GM12878 (cell line): ENCODE results near the gene RNF115. TPM values are rescaled to one million over a fixed set of nuclear protein-coding genes. Genes with fewer than 3 reads are reported as not detected.

Source experiments
- BACH1 ChIP-seq: fragments of 450-650 bp; IDR thresholded peaks from 2 replicates; pipeline ENCODE4 v1.6.1; 2017; ENCODE audit warnings: mild to moderate bottlenecking, borderline replicate concordance
- ELK1 ChIP-seq: IDR thresholded peaks from 2 replicates; pipeline ENCODE4 v1.6.1; 2012; ENCODE audit warnings: low read depth, low read length, improper control_type of control experiment
- FOXK2 ChIP-seq: fragments of 450-650 bp; IDR thresholded peaks from 2 replicates; pipeline ENCODE4 v1.6.1; 2017; ENCODE audit warnings: mild to moderate bottlenecking, moderate library complexity
- HCFC1 ChIP-seq: fragments of 150-350 bp; IDR thresholded peaks from 2 replicates; pipeline ENCODE4 v1.6.1; 2014; ENCODE audit warnings: low read length
- IKZF1 ChIP-seq: fragments of 450-650 bp; conservative IDR thresholded peaks from 2 replicates; pipeline ENCODE4 v1.6.1; 2017; ENCODE audit warnings: antibody characterized with exemption, mild to moderate bottlenecking
- KAT2A ChIP-seq: conservative IDR thresholded peaks from 2 replicates; pipeline ENCODE4 v1.6.1; 2011; ENCODE audit warnings: low read depth, low read length; ENCODE audit not compliant: control insufficient read depth
- KLF5 ChIP-seq: fragments of 450-650 bp; IDR thresholded peaks from 2 replicates; pipeline ENCODE4 v1.6.1; 2014; ENCODE audit warnings: mild to moderate bottlenecking; ENCODE audit not compliant: partially characterized antibody
- MLLT1 ChIP-seq: fragments of 450-650 bp; IDR thresholded peaks from 2 replicates; pipeline ENCODE4 v1.6.1; 2016; ENCODE audit warnings: mild to moderate bottlenecking
- MYB ChIP-seq: fragments of 150-350 bp; IDR thresholded peaks from 2 replicates; pipeline ENCODE4 v1.6.1; 2014; ENCODE audit warnings: mild to moderate bottlenecking, low read depth, low read length, borderline replicate concordance
- MYC ChIP-seq: IDR thresholded peaks from 2 replicates; pipeline ENCODE4 v1.6.1; 2011; ENCODE audit warnings: mild to moderate bottlenecking, low read length, moderate library complexity, inconsistent platforms; ENCODE audit not compliant: insufficient read depth, insufficient replicate concordance, insufficient read length, severe bottlenecking
- NKRF ChIP-seq: fragments of 450-650 bp; conservative IDR thresholded peaks from 2 replicates; pipeline ENCODE4 v1.6.1; 2017; ENCODE audit warnings: mild to moderate bottlenecking, moderate library complexity
- NR2F1 ChIP-seq: fragments of 450-650 bp; conservative IDR thresholded peaks from 2 replicates; pipeline ENCODE4 v1.6.1; 2017; ENCODE audit warnings: mild to moderate bottlenecking
- PAX8 ChIP-seq: fragments of 450-650 bp; IDR thresholded peaks from 2 replicates; pipeline ENCODE4 v1.6.1; 2017; ENCODE audit warnings: mild to moderate bottlenecking, moderate library complexity
- PML ChIP-seq: IDR thresholded peaks from 2 replicates; pipeline ENCODE4 v1.6.1; 2012; ENCODE audit warnings: low read length, inconsistent platforms
- POLR2A ChIP-seq: IDR thresholded peaks from 2 replicates; pipeline ENCODE4 v1.6.1; 2011; ENCODE audit warnings: low read depth, mild to moderate bottlenecking, low read length
- POU2F2 ChIP-seq: IDR thresholded peaks from 3 replicates; pipeline ENCODE4 v1.6.1; 2011; ENCODE audit warnings: low read depth, mild to moderate bottlenecking, low read length, borderline replicate concordance
- RAD51 ChIP-seq: fragments of 450-650 bp; IDR thresholded peaks from 2 replicates; pipeline ENCODE4 v1.6.1; 2016; ENCODE audit warnings: moderate library complexity, mild to moderate bottlenecking, inconsistent platforms
- SMAD1 ChIP-seq: fragments of 450-650 bp; IDR thresholded peaks from 2 replicates; pipeline ENCODE4 v1.6.1; 2018; ENCODE audit warnings: mild to moderate bottlenecking, low read depth; ENCODE audit not compliant: partially characterized antibody
- SMARCA5 ChIP-seq: fragments of 450-650 bp; IDR thresholded peaks from 2 replicates; pipeline ENCODE4 v1.6.1; 2017; ENCODE audit warnings: mild to moderate bottlenecking
- SUPT20H ChIP-seq: IDR thresholded peaks from 2 replicates; pipeline ENCODE4 v1.6.1; 2011; ENCODE audit warnings: low read depth, mild to moderate bottlenecking, low read length, moderate library complexity, borderline replicate concordance; ENCODE audit not compliant: control insufficient read depth
- TAF1 ChIP-seq: IDR thresholded peaks from 2 replicates; pipeline ENCODE4 v1.6.1; 2011; ENCODE audit warnings: mild to moderate bottlenecking, low read depth, low read length, borderline replicate concordance
- TBL1XR1 ChIP-seq: IDR thresholded peaks from 2 replicates; pipeline ENCODE4 v1.6.1; 2012; ENCODE audit warnings: low read depth, low read length, improper control_type of control experiment
- TCF3 ChIP-seq: IDR thresholded peaks from 2 replicates; pipeline ENCODE4 v1.6.1; 2012; ENCODE audit warnings: low read depth, mild to moderate bottlenecking, low read length, borderline replicate concordance; ENCODE audit not compliant: insufficient read depth
- WRNIP1 ChIP-seq: IDR thresholded peaks from 2 replicates; pipeline ENCODE4 v1.6.1; 2011; ENCODE audit warnings: low read depth, low read length, improper control_type of control experiment, borderline replicate concordance
- ZNF217 ChIP-seq: fragments of 450-650 bp; IDR thresholded peaks from 2 replicates; pipeline ENCODE4 v1.6.1; 2017; ENCODE audit warnings: antibody characterized with exemption, mild to moderate bottlenecking
- ZZZ3 ChIP-seq: IDR thresholded peaks from 2 replicates; pipeline ENCODE4 v1.6.1; 2011; ENCODE audit warnings: low read depth; ENCODE audit not compliant: control insufficient read depth, insufficient read length
- polyA plus RNA-seq, 11 experiments: library from polyadenylated mRNA; depleted of rRNA in 4 of 11; unstranded in 6 of 11; stranded (reverse) in 5 of 11; fragments of >200 nt; fragmentation: Nextera tagmentation in 4 of 11; fragmentation: Illumina TruSeq in 1 of 11; extraction: Ambion mirVana in 4 of 11; extraction: Trizol in 1 of 11; gene quantifications; 1 replicate in 1 of 11; 2 replicates in 10 of 11; pipeline versions ENCODE4 v1.2.1 to v1.2.3, GENCODE V29; 2011 to 2016; ENCODE audit warnings: inconsistent platforms in 2 of 11, missing spikeins in 2 of 11, low read depth in 1 of 11
- total RNA-seq, 4 experiments: library from RNA; depleted of rRNA in 3 of 4; stranded (reverse); fragments of >200 nt in 3 of 4; fragmentation: Illumina TruSeq in 1 of 4; extraction: Trizol in 1 of 4; gene quantifications; 2 replicates each; pipeline versions ENCODE4 v1.2.1 to v1.2.3, GENCODE V29; 2013 to 2021

The RNF115 gene
- total and polyA plus RNA-seq, 10 of the 15 experiments (the other 5 are each of a cell fraction or from before 2014, with no cell fraction given): 3.4 to 22.0 (median 12.9) TPM

- TF ChIP-seq IKZF1: no peak
- no peak for TF ChIP-seq BACH1
- TF ChIP-seq NKRF: no peak; the same call in 1 of the 2 replicates
- no peak for TF ChIP-seq KAT2A
- peak; percentile 68 for TF ChIP-seq POLR2A
- no peak for TF ChIP-seq PML
- no peak for TF ChIP-seq RAD51
- TF ChIP-seq MLLT1: 0 out of 2 replicates have a peak, but pooled peaks have one; percentile 54
- no peak for TF ChIP-seq ELK1
- TF ChIP-seq TBL1XR1: peak; percentile 37; the same call in 1 of the 2 replicates
- TF ChIP-seq TAF1: peak; percentile 56; the same call in 1 of the 2 replicates
- no peak for TF ChIP-seq WRNIP1
- no peak for TF ChIP-seq POU2F2
- TF ChIP-seq MYB: no peak
- TF ChIP-seq NR2F1: no peak
- TF ChIP-seq TCF3: 0 out of 2 replicates have a peak, but pooled peaks have one; percentile 67
- TF ChIP-seq FOXK2: no peak
- TF ChIP-seq PAX8: no peak
- peak; percentile 42; the same call in 1 of the 2 replicates for TF ChIP-seq HCFC1
- no peak for TF ChIP-seq MYC
- no peak for TF ChIP-seq SMAD1
- TF ChIP-seq KLF5: no peak
- TF ChIP-seq ZNF217: no peak
- no peak for TF ChIP-seq SMARCA5
- no peak for TF ChIP-seq ZZZ3
- TF ChIP-seq SUPT20H: no peak
These were observed 35.1 kb upstream of the RNF115 start, which contains the start of gene PIAS3 (continued) for GRCh38 chr1:145858901-145859490.
